NCI-H526 treated with DMSO at 0.1 percent for 48 hours (cell line): Measurements from ENCODE around the gene ECE1.

Source experiments
- DNase-seq: peaks from one replicate; lab custom pipeline; 2025; lab: John Stamatoyannopoulos, UW

The ECE1 gene

GRCh38 chr1:21325731-21326387 is 35.6 kb upstream of the ECE1 start:
- DNase-seq = no peak

GRCh38 chr1:21325231-21325718 is 35.0 kb upstream of the ECE1 start:
- DNase-seq = no peak

- DNase-seq = no peak
These were observed 34.3 kb upstream of the ECE1 start for GRCh38 chr1:21324368-21325141.

- no peak for DNase-seq
These were observed 32.8 kb upstream of the ECE1 start for GRCh38 chr1:21323091-21323490.

- DNase-seq = no peak
These were observed 32.4 kb upstream of the ECE1 start for GRCh38 chr1:21322681-21323016.

- no peak for DNase-seq
These were observed 31.9 kb upstream of the ECE1 start for GRCh38 chr1:21321963-21322680.

GRCh38 chr1:21320410-21321108 is 30.3 kb upstream of the ECE1 start:
- DNase-seq = no peak

GRCh38 chr1:21319447-21320407 is 29.5 kb upstream of the ECE1 start:
- no peak for DNase-seq

GRCh38 chr1:21318714-21319159 is 28.5 kb upstream of the ECE1 start:
- no peak for DNase-seq

GRCh38 chr1:21318057-21318713 is 27.9 kb upstream of the ECE1 start:
- no peak for DNase-seq

- DNase-seq = no peak
These were observed 27.4 kb upstream of the ECE1 start for GRCh38 chr1:21317690-21318043.

GRCh38 chr1:21317035-21317689 is 26.9 kb upstream of the ECE1 start:
- DNase-seq = no peak

- no peak for DNase-seq
These were observed 24.6 kb upstream of the ECE1 start for GRCh38 chr1:21314743-21315396.

- no peak for DNase-seq
These were observed 23.8 kb upstream of the ECE1 start for GRCh38 chr1:21313886-21314721.

- DNase-seq = no peak
These were observed 23.1 kb upstream of the ECE1 start for GRCh38 chr1:21313203-21313885.

- DNase-seq = no peak
These were observed 22.2 kb upstream of the ECE1 start for GRCh38 chr1:21312407-21312992.

- no peak for DNase-seq
These were observed 20.8 kb upstream of the ECE1 start for GRCh38 chr1:21311016-21311415.
